HG03139 (cell line): Measurements from ENCODE around the gene EME2.
A peak's percentile ranks its signal among the peaks of the same experiment; 100 is the strongest.

Source experiments
- ATAC-seq: cut with Tn5 transposase; IDR thresholded peaks from one replicate; pipeline ENCODE4 v1.9.1; 2021; ENCODE audit not compliant: unreplicated experiment

Gene EME2

DNA sequence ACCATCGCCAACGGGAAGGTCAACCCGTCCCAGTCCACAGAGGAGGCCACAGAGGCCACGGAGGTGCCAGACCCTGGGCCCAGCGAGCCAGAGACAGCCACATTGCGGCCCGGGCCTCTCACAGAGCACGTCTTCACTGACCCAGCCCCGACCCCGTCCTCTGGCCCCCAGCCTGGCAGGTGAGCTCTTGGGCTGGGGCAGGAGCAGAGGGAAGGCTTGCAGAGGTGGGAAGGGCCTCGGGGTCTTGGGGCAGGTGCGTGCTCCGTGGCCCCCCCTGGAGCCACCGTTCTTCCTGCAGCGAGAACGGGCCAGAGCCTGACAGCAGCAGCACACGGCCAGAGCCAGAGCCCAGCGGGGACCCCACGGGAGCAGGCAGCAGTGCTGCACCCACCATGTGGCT is 6.4 kb upstream of the EME2 start:
- no peak for ATAC-seq

DNA sequence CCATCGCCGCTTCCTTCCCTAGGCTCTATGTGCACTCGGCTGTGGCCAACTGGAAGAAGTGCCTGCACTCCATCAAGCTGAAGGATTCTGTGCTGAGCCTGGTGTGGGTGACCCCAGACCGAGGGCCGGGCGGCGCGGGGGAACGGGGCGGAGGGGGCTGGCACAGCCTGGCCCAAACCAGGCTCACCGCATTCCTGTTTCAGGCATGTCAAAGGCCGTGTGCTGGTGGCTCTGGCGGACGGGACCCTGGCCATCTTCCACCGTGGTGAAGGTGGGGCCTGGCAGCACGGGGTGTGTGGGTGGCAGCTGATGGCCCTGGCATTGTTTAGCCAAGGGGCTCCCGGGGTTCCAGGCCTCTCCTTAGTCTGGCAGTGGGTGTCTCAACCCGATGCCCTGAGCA is 5.9 kb upstream of the EME2 start:
- no peak for ATAC-seq

- ATAC-seq, result no peak
Observed at GRCh38 chr16:1767116-1767994, 5.3 kb upstream of the EME2 start.

DNA sequence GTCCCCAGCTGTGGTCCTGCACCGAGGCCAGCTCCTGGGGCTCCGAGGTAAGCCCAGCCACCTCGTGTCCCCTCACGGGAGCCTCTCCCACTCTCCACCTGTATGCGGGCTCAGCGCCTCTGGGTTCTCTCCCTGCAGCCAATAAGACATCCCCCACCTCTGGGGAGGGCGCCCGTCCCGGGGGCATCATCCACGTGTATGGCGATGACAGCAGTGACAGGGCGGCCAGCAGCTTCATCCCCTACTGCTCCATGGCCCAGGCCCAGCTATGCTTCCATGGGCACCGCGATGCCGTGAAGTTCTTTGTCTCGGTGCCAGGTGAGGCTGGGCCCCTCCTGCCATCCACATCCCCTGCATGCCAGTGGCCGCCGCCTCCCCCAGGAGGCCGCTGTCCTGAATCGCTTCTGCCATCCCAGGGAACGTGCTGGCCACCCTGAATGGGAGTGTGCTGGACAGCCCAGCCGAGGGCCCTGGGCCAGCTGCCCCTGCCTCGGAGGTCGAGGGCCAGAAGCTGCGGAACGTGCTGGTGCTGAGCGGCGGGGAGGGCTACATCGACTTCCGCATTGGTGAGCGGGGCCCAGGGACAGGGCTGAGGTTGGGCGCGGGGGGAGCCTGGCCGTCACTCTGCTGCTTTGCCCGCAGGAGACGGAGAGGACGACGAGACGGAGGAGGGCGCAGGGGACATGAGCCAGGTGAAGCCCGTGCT is 4.4 kb upstream of the EME2 start:
- no peak for ATAC-seq

DNA sequence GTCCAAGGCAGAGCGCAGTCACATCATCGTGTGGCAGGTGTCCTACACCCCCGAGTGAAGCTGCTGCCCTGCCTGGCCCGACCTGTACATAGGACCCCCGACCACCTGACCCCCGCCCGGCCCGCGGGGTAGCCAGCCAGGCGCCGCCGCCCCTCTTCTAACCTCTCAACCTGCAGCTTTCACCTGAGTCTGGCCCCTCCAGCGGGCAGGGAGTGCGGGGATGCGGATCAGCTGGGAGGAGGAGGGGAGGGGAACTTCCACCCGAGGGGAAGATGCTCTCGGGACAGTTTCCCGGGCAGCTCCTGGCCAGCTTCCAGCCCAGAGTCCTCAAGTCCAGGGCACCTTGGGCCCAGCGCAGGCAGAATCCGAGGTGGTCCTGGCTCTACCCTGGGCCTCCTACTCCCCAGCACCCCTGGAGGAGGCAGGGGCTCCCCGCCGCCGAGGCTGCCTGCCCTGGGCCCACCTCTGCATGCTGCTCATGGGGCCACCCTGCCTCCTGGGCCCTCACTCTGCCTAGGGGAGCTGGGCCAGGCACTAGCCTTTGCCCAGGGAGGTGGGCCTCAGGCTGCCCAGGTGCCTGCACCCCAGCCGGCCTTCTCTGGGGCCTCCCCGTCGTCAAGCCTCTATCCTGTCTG is 3.7 kb upstream of the EME2 start:
- no peak for ATAC-seq

- ATAC-seq, result no peak
Observed at GRCh38 chr16:1769402-1770300, 3.0 kb upstream of the EME2 start.

GRCh38 chr16:1770328-1771187 is 2.1 kb upstream of the EME2 start:
- ATAC-seq, result no peak

DNA sequence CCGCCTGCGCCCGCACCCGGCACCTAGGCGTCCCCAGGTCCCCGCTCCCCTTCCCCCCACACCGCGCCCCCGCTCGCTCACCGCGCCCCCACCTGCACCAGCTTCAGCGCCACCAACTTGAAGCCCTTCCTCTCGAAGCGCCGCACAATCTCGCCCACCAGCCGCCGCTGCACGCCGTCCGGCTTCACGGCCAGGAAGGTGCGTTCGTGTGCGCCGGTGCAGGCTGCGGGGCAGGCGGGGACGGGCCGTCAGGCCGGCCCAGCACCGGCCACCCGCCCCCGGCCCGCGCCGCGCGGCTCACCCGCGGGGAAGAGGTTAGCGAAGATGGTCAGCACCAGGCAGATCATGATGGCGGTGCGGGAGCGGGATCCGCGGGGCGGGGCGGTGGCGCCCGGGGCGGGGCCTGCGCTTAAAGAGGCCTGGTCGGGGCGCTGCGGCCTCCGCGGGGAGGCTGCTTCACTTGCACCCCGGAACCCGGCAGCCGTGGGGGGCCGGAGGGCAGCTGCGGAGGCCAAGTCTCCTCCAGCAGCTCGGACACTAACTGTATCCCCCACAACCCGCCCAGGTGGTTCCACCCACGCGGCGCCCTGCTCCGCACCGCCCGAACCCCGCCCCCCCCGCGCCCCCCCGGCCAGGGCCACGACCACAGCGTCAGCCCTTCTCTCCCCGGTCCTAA is 1.3 kb upstream of the EME2 start, which contains the start of gene NME3:
TSS of gene NME3 (minus strand) at position 356 of the 676 bp plus-strand sequence. CDS start at position 347, 9 bp downstream.
- no peak for ATAC-seq

DNA sequence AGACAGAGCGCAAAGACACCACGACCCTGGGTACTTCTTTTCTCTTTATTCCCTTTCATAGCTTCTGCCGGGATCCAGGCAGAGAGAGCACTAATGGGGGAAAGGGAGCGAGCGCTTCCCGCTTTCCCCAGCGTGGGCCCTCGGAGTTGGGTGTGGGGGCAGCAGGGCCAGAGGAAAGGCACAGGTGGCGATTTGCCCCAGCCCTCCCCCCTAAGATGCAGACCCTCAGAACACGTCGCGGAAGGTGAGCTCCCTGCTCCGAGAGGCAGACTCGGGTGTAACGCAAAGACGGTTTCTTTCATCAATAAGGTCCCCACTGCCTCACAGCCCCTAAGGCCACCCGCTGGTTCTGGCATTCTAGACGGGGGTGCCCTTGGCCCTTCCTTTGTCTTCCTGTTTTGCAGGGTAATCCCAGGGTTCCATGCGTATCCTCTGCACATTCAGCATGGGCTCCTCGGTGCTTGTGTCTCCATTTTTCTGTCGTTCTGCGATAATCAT is 697 bp upstream of the EME2 start:
- no peak for ATAC-seq

- ATAC-seq, result peak; percentile 41
Observed at GRCh38 chr16:1772908-1773702, 495 bp downstream of the EME2 start, which contains the start of gene MRPS34. TSS of gene MRPS34 (minus strand) at chr16:1773134. CDS start at chr16:1773119, 15 bp downstream.

DNA sequence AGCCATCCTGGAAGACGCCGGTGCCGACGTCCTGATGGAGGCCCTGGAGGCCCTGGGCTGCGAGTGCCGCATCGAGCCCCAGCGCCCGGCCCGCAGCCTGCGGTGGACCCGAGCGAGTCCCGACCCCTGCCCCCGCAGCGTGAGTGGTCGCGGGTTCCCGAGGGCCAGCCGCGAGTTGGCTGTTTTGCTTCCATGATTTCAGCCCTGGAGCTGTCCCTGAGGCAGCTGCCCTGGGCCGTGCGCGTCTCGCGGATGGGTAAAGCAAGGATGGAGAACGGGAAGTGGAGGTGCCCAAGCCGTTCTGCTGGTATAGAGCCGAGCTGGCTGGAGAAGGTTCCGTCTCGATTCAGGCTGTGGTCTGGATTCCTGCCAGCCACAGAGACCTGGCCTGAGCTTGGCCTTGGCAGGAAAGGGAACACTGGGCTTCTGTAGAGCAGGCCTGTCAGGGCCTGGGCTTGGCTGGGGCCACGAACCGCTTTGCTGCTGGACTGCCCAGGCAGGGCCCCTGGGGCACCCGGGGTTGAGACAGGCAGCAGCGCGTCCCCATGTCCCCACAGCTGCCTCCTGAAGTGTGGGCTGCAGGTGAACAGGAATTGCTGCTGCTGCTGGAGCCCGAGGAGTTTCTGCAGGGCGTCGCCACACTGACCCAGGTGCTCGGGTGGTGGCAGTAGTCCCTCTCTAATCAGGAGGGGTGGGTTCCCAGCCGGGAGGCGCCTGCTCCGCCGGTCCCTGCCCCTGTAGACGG is 1.3 kb downstream of the EME2 start:
- no peak for ATAC-seq

- no peak for ATAC-seq
Observed at GRCh38 chr16:1774448-1774780, 1.8 kb downstream of the EME2 start.

GRCh38 chr16:1775006-1775845 is 2.6 kb downstream of the EME2 start:
- ATAC-seq, result no peak

- no peak for ATAC-seq
Observed at GRCh38 chr16:1775846-1776671, 3.4 kb downstream of the EME2 start.

DNA sequence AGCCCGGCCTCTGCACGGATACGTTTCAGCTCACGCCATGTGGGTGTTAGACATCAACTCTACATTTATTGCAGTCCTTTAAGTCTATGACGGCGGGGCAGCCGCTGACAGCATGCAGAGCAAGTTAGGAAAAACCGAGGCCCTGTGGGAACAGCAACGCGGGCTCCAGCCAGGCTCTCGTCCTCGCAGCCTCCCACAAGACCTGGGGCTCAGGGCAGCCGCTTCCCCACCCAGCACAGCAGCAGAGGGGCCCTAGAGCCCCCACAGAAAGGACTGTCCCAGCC is 4.0 kb downstream of the EME2 start:
- ATAC-seq, result no peak

DNA sequence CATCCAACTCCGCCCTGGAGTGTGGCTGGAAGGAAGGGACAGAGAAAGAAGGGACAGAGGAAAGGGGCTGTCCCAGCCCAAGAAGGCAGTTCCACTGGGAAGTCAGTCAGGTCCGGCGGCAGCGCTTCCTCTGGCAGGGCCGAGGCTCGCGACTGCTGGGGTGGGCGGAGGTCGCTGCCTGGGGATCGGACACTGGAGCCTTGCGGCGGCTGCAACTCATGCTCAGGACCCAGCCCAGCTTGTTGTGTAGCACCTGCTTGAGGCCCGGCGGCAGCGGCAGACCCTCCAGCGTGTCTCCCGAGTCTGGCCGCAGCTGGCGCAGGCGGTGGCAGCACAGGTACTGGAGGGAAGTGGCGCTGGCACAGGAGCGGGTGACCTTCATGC is 4.4 kb downstream of the EME2 start:
- no peak for ATAC-seq
